ENCODE results near the gene RARS1.
"Not testable (repeated sequence)": the region's sequence is repeated elsewhere in the genome, so short reads cannot be mapped to it uniquely, and the experiment has no call there.

RARS1 gene

DNA sequence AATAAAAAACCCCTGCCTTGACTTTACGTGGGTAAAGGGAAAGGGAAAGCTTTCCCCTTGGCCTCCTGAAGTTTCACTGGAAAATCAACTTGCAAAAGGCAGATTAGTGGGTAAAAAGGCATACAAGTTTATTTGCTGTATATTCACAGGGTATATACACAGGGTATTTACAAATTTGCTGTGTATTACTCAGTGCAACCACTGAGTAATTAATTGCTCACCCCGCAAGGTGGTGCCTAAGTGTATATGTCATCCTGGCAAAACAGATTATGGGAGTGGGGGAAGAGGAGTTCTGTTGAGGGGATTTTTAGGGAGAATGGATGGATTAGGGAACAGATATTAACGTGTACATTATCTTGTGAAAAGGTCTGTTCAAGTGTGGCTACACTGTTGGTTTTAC, 7.1 kb upstream of the RARS1 start:
- no peak overlapping the region for H3K27ac ChIP-seq
- DNase-seq (ENCODE audit: low read depth, low spot score) = no peak

DNA sequence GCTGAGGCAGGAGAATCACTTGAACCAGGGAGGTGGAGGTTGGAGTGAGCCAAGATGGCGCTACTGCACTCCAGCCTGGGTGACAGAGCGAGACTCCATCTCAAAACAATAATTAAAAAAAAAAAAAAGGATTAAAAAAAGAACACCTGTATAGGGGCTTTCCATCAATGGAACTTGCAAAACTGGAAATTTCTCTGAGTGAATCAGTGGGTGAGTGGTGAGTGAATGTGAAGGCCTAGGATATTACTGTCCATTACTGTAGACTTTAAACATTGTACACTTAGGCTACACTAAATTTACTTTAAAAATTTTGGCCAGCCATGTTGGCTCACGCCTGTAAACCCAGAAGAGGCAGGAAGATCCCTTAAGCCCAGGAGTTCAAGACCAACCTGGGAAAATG, 5.7 kb upstream of the RARS1 start:
- H3K27ac ChIP-seq = no peak overlapping the region
- no peak for DNase-seq (ENCODE audit: low read depth, low spot score)

DNA sequence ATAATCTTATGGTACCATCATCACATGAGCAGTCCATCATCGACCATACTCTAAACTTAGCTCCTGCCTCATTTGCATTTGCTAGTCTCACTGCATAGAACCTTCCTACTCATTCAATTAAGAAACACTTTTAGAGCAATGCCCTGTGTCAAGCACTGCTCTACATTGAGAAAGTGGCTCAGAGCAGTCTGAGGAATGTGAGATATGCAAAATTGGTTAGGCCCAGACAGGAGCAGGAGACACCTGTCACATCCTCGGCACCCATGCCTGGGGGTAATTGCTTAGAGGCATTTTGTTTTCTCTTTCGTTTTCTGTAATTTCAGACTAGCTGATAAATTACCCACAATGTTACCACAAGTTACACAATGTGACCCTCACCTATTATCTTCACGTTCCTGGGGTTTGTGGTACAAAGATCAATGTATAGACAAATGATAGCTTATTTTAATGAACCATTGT, 4.9 kb upstream of the RARS1 start:
- no peak overlapping the region for H3K27ac ChIP-seq
- DNase-seq (ENCODE audit: low read depth, low spot score) = no peak

DNA sequence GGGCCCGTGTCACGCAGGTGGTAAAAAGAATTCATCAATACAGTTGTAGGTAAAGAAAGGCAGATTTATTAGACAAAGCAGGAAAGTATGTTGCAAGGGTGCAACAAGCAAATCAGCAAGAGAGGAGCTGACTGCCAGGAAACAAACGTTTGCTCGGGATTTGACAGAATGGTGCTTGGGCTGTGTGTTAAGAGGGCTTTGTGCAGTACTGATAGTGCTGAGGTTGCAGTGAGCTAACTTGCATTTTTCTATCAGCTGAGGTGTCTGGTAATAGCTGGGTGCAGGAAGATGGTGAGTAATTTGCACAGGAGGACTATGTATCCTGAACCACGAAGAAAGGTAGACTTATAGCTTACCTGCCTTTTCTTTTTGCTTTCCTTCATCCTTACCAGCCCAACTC, 3.9 kb upstream of the RARS1 start:
- no peak for DNase-seq (ENCODE audit: low read depth, low spot score)
- H3K27ac ChIP-seq = no peak overlapping the region

DNA sequence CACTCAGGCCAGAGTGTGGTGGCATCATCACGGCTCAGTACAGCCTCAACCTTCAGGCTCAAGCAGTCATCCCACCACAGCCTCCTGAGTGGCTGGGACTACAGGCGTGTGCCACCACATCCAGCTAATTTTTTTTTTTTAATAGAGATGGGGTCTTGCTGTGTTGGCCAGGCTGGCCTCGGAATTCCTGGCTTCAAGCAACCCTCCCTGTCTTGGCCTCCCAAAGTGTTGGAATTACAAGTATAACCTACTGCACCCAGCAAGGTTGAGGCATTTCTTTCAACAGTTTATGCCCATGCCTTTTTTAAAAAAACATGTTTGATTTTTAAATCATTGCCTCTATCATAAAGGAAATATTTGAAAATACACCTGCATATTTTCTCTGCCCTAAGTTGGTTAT, 2.8 kb downstream of the RARS1 start:
- no peak overlapping the region for H3K27ac ChIP-seq
- no peak for DNase-seq (ENCODE audit: low read depth, low spot score)

DNA sequence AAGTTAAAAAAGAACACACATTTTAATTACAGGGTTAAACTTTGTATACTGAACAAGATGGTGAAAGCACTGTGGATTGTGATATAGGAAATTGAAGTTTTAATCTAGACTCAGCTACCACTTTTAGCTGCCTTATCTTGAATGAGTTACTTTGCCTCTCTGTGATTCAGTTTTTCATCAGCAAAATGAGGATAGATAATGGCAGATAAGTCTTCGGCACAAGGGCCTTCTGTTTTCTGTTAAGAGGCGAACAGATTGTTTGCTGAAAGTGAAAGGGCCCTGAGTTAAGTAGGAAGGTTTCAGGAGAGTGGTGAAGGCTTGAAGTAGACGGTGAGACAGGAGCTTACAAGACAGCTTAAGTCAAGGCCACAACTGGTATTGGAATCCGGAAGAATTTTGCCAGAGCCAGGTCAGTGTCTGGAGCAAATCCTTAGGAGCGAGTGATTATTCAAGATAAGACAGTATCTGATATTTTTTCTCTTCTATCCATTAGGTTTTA, 7.8 kb downstream of the RARS1 start:
- no peak overlapping the region for H3K27ac ChIP-seq
- no peak for DNase-seq (ENCODE audit: low read depth, low spot score)

DNA sequence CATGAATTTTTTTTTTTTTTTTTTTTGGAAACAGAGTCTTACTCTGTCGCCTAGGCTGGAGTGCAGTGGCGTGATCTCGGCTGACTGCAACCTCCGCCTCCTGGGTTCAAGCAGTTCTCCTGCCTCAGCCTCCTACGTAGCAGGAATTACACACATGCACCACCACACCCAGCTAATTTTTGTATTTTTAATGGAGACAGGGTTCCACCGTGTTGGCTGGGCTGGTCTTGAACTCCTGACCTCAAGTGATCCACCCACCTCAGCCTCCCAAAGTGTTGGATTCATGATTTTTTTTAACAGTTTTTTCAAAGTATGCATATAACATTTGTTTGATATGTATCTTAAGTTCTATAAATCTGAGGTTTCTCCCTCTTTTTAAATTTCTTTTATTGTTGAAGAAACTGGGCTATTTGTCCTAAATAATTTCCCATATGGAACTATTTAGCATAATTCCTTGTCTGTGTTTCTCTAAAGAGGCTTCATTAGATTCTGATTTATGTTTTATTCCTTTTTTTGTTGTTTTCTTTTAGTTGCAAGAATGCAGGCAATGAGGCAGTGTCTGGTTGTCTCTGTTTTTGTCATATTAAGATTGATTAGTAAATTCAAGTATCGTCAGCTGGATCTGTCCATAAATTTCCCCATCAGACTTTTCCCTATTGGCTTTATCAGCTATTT, 16.4 kb downstream of the RARS1 start:
- H3K27ac ChIP-seq = no peak overlapping the region
- no peak for DNase-seq (ENCODE audit: low read depth, low spot score)

DNA sequence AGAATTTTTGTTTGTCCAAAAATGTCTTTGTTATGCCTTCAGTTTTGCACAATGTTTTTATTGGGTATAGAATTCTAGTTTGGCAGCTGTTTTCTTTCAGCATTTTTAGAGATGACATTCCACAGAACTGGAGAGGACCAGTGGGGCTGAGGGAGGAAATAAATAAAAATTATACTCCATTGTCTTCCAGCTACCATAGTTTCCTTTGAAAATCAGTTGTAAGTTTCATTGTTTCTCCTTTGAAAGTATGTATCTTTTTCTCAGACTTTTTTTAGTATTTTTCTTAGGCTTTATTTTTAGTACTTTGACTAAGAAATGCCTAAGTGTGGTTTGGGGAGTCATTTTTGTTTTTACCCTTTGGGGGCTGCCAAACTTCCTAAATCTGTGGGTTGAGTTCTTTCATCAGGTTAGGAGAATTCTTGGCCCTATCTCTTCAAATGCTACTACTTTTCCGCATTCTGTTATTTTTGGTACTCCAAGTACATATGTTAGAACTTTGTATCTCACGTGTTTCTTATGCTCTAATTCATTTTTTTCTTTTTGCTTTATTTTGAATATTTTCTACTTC, 27.7 kb downstream of the RARS1 start:
- no peak for DNase-seq (ENCODE audit: low read depth, low spot score)
- no peak overlapping the region for H3K27ac ChIP-seq

DNA sequence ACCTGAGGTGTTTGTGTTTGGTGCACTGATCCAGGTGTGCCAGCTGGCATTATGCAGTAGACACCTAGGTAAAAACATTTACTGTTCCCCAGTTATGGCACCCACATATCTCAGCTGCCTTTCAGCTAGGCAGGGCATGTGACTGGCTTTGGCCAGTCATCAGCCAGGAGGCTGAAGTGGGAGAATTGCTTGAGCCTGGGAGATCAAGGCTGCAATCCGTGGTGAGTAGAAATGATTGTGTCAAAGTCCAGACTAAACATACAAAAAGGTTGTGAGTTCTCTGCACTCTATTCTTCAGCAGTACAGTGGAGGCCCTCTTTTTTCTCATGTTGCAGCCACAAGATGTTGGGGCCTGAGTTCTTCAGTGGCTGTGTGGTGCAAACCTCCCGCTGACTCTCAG, 39.6 kb downstream of the RARS1 start:
- no peak overlapping the region for H3K27ac ChIP-seq
- no peak for DNase-seq (ENCODE audit: low read depth, low spot score)

DNA sequence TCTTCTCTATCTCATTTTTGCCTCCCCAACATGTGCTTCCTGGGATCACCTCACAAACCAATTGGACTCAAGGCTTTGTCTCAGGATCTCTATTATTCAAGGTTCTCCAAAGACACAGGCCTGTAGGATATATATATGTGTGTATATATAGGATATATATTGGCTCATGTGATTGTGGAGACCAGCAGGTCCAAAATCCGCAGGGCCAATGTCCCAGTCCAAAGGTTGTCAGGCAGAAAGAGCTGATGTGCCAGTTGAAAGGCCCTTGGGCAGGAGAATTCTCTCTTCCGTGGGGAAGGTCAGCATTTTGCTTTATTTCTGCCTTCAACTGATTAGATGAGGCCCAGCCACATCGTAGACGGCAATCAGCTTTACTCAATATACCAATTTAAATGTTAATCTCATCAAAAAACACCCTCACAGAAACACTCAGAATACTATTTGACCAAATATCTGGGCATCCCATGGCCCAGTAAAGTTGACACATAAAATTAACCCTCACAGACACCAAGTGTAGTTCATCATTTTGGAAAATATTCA, 41.6 kb downstream of the RARS1 start:
- DNase-seq (ENCODE audit: low read depth, low spot score) = no peak

DNA sequence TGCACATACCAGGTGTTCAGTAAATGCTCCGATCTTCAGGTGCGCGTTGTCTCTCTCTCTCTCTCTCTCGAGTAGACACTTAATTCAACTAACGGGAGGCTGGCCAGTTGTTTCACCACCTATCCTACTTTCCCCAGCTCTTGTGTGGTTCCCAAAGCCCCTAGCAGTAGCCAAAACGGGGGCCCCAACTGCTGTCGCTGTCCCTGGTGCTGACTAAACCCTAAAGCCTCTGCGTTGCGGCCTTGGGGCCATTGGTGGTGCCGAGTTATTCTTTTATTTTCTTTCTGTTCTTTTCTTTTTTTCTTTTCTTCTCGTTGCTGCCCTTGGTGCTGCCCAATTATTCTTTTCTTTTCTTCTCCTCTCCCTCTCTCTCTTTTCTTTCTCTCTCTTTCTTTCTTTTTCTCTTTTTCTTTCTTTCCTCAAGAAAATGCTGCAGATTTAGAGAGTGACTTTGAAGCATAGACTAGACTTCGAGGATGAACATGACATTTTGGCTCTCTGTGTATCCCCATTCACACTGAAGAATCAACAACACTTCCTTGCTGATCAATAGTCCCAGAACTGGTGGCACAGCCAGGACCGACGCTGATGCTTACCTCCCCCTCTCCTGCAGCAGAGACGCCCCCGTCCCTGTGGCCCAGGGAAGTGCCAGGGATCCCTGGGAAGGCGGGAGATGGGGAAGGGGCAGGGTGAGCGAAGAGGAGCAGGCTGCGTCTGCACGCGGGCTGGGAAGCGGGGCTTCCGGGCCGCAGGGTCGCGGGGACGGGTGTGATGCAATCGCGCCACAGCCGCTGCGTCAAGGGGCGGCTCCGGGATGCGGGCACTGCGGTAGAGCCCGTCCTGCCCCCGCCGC, 42.5 kb downstream of the RARS1 start, which contains the start of gene FBLL1:
Gene FBLL1 (plus strand): TSS at position 785 of the 853 bp plus-strand sequence. CDS start 200 bp downstream, outside the sequence.
- DNase-seq (ENCODE audit: low read depth, low spot score) = no peak
- H3K27ac ChIP-seq = no peak within 1 kb of the TSS

More for the DNA sequence above, 41.6 kb downstream of the RARS1 start:
- no peak overlapping the region for H3K27ac ChIP-seq

DNA sequence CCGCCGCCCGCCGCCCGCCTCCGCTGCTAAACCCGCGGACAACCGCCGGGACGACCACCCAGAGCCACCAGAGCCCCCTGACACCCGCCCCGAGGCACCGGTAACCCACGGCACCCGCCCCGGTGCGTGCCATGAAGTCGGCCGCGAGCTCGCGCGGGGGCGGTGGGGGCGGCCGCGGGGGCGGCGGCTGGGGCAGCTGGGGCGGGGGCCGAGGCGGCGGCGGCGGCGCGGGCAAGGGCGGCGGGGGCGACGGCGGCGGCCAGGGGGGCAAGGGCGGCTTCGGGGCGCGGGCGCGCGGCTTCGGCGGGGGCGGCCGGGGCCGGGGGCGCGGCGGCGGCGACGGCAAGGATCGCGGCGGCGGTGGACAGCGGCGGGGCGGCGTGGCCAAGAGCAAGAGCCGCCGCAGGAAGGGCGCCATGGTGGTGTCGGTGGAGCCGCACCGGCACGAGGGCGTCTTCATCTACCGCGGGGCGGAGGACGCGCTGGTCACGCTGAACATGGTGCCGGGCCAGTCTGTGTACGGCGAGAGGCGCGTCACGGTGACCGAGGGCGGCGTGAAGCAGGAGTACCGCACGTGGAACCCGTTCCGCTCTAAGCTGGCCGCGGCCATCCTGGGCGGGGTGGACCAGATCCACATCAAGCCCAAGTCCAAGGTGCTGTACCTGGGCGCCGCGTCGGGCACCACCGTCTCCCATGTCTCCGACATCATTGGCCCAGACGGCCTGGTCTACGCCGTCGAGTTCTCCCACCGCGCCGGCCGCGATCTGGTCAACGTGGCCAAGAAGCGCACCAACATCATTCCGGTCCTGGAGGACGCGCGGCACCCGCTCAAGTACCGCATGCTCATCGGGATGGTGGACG, 43.3 kb downstream of the RARS1 start:
- H3K27ac ChIP-seq = no peak overlapping the region
- no peak for DNase-seq (ENCODE audit: low read depth, low spot score)

DNA sequence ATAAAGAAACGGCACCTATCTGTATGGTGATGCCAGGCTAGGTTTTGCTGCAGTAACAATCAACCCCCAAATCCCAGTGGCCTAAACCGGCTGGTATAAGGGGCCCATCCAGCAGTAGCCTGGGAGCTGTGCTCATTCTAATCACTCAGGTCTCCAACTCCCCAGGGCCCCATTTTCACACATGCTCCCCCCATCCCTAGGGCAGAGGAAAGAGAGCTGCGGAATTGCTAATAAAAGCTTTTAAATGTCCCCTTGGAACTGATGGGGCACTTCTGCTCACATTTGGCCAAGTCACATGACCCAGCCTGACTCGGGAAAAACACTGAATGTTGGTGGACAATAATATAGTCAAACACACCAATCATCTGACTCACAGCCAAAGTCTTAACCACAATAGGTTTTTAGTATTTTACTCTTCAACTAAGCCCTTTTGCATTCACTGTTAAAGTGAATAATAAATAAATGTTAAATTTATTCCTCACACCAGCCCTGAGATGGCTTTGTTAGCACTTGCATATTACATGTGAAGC, 44.4 kb downstream of the RARS1 start:
- DNase-seq (ENCODE audit: low read depth, low spot score) = no peak
- no peak overlapping the region for H3K27ac ChIP-seq

DNA sequence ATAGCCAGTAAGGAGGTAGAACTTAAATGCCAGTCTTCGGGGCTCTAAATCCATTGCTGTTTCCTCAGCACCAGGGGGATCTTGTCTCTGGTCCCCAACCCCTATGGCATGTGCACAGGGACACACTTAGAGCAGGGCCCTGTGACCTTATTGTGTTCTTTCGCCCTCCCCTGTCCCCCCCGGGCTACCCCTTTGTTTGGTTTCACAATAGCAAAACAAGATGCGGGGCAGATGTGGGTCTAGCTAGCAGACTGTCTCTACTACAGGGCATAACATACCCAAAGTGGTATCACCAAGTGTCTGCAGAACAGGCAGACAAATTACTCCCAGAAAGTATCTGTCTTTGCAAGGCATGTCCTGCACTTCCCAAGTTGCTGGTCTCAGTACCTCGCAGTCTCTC, 44.9 kb downstream of the RARS1 start:
- no peak overlapping the region for H3K27ac ChIP-seq
- DNase-seq (ENCODE audit: low read depth, low spot score) = no peak

DNA sequence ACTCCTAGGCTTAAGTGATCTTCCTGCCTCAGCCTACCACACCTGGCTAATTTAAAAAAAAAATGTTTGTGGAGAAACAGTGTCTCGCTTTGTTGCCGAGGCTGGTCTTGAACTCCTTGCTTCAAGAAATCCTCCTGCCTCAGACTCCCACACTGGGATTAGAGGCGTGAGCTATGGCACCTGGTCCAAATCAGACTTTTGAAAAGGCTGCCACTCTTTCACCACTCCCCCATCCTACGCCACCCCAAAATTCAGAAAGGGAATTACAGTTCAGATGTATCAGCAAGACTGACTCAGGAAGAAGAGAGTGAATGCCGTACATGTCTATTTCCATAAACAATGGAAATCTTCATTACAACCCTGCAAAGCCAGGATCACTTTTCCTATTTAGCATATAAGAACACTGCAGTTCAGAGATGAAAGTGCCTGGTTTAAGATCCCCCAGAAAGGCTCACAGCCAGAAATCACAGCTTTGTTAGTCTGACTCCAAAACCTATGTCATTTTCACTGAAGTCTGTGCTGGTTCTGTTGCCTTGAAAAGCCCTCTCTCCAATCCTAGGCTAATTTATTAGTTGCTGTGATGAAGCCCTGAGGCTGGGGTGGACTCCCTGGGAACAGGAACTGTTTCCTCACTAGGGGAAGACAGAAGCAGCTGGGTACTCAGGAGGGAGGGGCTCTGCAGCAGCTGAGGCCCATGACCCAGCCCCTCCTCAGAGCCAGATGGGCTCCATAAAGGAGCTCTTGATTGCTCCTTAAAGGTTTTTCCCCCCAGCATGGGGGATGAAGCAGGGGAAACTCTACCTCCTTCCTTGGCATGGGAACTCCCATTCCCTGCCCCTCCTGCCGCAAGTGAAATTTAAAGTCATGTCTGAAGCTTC, 46.0 kb downstream of the RARS1 start:
- no peak overlapping the region for H3K27ac ChIP-seq
- no peak for DNase-seq (ENCODE audit: low read depth, low spot score)

DNA sequence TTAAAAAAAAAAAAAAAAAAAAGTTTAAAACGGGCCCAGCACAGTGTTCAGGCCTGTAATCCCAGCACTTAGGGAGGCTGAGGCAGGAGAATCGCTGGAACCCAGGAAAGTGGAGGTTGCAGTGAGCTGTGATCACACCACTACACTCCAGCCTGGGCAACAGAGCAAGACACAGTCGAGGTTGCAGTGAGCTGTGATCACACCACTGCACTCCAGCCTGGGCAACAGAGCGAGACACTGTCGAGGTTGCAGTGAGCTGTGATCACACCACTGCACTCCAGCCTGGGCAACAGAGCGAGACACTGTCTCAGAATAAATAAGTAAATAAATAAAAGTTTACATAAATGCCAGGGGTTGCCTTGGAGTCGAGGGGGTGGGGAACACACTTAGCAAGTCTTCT, 48.1 kb downstream of the RARS1 start:
- H3K27ac ChIP-seq; DNase-seq (ENCODE audit: low read depth, low spot score): not testable (repeated sequence)

DNA sequence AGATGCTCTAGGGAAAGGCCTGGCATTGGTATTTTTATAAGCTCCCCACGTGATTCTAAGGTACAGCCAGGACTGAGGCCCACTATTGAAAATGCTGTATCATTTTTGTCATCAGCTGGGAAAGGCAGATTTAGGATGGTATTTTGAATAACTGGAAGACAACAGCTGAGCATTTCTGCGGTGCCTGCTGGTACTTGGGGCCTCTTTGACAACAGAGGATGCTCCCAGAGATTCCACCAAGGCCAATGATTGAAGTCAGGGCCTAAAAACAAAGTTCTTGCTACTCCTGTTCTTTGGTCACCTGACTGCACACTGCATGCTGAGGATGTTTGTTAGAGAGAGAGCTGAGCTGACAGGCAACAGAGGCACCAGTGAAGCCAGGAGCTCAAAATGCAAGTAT, 50.9 kb downstream of the RARS1 start:
- no peak for DNase-seq (ENCODE audit: low read depth, low spot score)
- no peak overlapping the region for H3K27ac ChIP-seq

DNA sequence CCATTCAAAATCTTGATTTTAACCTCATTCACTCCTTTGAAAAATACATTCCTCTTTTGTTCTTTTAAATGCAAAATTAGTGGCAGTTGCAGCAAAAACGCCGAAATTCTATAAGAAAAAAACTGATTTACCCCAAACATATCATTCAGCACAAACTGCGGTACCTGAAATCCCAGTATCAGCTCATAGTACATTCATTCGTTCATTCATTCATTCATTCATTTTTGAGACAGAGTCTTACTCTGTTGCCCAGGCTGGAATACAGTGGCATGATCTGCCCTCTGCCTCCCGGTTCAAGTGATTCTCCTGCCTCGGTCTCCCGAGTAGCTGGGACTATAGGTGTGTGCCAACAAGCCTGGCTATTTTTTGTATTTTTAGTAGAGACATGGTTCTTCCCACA, 63.3 kb downstream of the RARS1 start:
- DNase-seq (ENCODE audit: low read depth, low spot score) = no peak
- no peak overlapping the region for H3K27ac ChIP-seq

DNA sequence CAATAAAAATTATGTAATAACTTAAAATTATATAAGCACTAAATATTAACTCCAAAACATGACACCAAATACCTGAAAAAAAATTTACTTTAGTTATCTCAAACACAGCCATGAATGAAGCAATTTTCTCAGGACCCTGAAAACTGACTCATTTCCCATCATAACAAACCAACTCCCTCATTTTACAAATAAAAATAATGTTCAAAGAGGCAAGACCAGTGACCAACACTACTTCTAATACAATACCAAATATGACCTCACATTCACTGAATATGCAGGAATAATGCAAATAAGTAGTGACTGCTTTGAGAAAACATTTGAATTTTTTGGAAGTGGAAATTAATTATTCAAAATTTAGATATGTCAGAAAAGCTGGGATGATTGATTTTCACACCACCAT, 64.4 kb downstream of the RARS1 start:
- no peak for DNase-seq (ENCODE audit: low read depth, low spot score)
- no peak overlapping the region for H3K27ac ChIP-seq

Data from epithelial cell of prostate (primary cell).